ENCODE measurements around the gene B4GALNT3.

Gene B4GALNT3

GRCh38 chr12:601976-602699, 142.4 kb downstream of the B4GALNT3 start:
- DNase-seq: peak; percentile 37

DNA sequence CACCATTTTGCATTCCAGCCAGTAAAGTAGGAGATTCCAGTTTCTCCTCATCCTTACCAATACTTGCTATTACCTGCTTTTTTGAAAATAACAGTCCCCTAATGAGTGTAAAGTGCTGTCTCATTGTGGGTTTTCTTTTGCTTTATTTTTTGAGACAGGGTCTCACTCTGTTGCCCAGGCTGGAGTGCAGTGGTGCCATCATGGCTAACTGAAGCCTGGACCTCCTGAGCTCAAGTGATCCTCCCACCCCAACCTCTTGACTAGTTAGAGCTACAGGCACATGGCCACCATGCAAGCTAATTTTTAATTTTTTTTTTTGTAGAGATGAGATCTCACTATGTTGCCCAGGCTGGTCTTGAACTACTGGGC, 142.9 kb downstream of the B4GALNT3 start:
- no peak for DNase-seq

GRCh38 chr12:604956-605355, 145.2 kb downstream of the B4GALNT3 start:
- no peak for DNase-seq

- DNase-seq: no peak
Observed at GRCh38 chr12:607541-608001, 147.8 kb downstream of the B4GALNT3 start.

DNA sequence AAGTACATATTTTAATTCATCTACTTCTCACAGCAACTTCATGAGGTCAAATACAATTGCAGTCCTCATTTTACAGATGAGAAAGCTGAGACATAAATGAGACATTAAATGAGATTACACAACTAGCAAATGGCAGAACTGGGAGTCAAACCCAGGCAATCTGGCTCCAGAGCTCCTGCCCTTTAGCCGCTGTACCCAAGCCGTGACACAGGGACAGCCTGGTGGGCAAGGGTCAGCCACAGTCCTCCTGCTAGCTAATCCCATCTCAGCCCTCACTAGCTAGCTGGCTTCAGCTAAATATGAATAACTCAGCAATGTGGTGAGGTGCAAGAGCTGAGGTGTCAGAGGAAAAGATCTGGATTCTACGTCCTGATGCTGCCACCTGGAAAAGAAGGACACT, 148.7 kb downstream of the B4GALNT3 start:
- DNase-seq: no peak

- no peak for DNase-seq
Observed at GRCh38 chr12:608921-609320, 149.2 kb downstream of the B4GALNT3 start.

GRCh38 chr12:611721-612120, 152.0 kb downstream of the B4GALNT3 start:
- DNase-seq: no peak

- DNase-seq: no peak
Observed at GRCh38 chr12:612293-612692, 152.6 kb downstream of the B4GALNT3 start.

GRCh38 chr12:612886-613285, 153.1 kb downstream of the B4GALNT3 start:
- DNase-seq: no peak

Data from NCI-H1092 treated with DMSO at 0.1 percent for 48 hours (cell line).